Heart left ventricle (tissue), 13 donors: Measurements from ENCODE around the gene B3GLCT.
A peak's percentile ranks its signal among the peaks of the same experiment; 100 is the strongest.

Experiments used
- CTCF ChIP-seq, 12 donors: fragments of 200-600 bp; sonication (generic) in 4 of 12; IDR thresholded peaks; one replicate each; pipeline versions ENCODE4 v1.5.0 to v1.8.0; 2018 to 2022; ENCODE audit warnings: antibody characterized with exemption in 12 of 12, mild to moderate bottlenecking in 5 of 12
- POLR2A ChIP-seq, 2 donors: fragments of 450-650 bp; IDR thresholded peaks; one replicate each; pipeline ENCODE4 v1.6.1; 2017; ENCODE audit warnings: antibody characterized with exemption in 2 of 2, mild to moderate bottlenecking in 2 of 2, moderate library complexity in 2 of 2
- donor health status: ischemic (EF 13 %, LVEDD 7.1; RV severe dilation, severe dysfunction).
- donor health status: DM: no; HTN: yes; CAD: no.
- donor health status: DM: no; HTN: no; CAD: no.
- donor health status: ischemic (EF 25% LVEDD 6.9; RV normal size, moderate dysfunction).
- donor health status: ischemic (EF 25% LVEDD 5.7; RV mildly dilated, moderate dysfunction).
- donor health status: ischemic (EF 35%, LVEDD 5.7; RV mildly dilated, moderate dysfunction).
- donor health status: nonischemic (EF 11% LVEDD 7.7; RV severe dilation, severe dysfunction).
- donor health status: DM: yes; HTN: yes; CAD: no.
- donor health status: PGD.
- donor health status: ischemic (EF 29% LVEDD 5.4; RV normal size, mild dysfunction).
- donor health status: nonischemic (EF 23%, LVEDD 6.1; RV moderate dilation, normal function).

- TF ChIP-seq CTCF (IDR thresholded peaks at IDR 0.05), result peak in 6 of 12 donors; percentile 6 to 43 (median 28)
- TF ChIP-seq POLR2A (IDR thresholded peaks at IDR 0.05), result peak in 1 of 2 donors; percentile 76
Measured at GRCh38 chr13:31161557-31162150, 38.1 kb upstream of the B3GLCT start, which contains the start of gene HSPH1.
